ENCODE data around the gene OTOP1.
"Not testable (repeated sequence)": the region's sequence is repeated elsewhere in the genome, so short reads cannot be mapped to it uniquely, and the experiment has no call there.

- TF ChIP-seq EZH2 (IDR thresholded peaks at IDR 0.05; ENCODE audit: insufficient read depth, low read length): not testable (repeated sequence)
- TF ChIP-seq, protein P1, sequence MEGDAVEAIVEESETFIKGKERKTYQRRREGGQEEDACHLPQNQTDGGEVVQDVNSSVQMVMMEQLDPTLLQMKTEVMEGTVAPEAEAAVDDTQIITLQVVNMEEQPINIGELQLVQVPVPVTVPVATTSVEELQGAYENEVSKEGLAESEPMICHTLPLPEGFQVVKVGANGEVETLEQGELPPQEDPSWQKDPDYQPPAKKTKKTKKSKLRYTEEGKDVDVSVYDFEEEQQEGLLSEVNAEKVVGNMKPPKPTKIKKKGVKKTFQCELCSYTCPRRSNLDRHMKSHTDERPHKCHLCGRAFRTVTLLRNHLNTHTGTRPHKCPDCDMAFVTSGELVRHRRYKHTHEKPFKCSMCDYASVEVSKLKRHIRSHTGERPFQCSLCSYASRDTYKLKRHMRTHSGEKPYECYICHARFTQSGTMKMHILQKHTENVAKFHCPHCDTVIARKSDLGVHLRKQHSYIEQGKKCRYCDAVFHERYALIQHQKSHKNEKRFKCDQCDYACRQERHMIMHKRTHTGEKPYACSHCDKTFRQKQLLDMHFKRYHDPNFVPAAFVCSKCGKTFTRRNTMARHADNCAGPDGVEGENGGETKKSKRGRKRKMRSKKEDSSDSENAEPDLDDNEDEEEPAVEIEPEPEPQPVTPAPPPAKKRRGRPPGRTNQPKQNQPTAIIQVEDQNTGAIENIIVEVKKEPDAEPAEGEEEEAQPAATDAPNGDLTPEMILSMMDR (IDR thresholded peaks at IDR 0.05; ENCODE audit: insufficient read depth, low read depth, low read length): not testable (repeated sequence)
Measured at GRCh38 chr4:4164532-4165173, 62.1 kb downstream of the OTOP1 start.

All from astrocyte (in vitro differentiated cells and primary cell).